ENCODE data around the gene TMEM170A.
"Not testable (repeated sequence)": the region's sequence is repeated elsewhere in the genome, so short reads cannot be mapped to it uniquely, and the experiment has no call there.

TMEM170A gene

DNA sequence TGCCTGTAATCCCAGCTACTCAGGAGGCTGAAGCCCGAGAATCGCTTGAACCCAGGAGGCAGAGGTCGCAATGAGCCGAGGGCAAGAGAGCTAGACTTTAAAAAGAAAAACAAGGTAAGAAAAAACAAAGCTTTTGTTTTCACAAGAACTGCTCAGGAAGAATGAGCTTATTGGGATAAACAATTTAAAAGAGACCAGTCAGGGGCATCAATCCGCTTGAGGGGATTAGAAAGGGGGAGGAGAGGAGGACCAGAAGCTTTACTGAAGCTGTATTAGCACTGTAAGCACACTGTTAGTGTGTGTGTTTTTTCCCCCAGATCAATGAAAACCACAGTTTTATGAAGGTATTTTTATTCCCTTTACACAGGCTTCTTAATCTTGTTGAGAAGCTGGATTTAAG, 8.8 kb downstream of the TMEM170A start:
- DNase-seq (ENCODE audit: low read depth in 2 of 2) = no peak

DNA sequence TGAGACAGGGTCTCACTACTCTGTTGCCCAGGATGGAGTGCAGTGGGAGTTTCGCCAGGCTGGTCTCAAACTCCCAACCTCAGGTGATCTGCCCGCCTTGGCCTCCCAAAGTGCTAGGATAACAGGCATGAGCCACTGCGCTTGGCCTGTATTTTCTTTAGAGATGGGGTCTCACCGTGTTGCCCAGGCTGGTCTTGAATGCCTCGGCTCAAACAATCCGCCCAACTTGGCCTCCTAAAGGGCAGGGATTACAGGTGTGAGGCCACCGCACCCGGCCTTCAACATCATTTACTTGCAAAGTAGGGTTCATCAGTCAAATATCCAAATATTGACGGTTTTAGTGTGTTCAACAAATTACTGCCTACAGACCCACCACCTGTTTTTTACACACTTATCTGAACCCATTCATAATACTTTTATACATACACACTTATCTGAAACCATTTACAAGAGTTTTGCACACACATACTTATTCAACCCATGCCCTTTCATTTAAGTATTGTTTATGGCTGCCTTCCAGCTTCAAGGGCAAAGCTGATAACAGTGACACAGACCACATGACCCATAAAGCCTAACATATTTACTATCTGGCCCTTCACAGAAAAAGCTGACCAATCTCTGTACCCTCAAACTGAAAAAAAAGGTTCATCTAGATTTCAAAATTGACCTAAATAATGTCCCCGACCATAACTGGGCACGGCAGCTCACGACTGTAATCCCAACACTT, 11.9 kb downstream of the TMEM170A start:
- DNase-seq (ENCODE audit: low read depth in 2 of 2) = no peak

DNA sequence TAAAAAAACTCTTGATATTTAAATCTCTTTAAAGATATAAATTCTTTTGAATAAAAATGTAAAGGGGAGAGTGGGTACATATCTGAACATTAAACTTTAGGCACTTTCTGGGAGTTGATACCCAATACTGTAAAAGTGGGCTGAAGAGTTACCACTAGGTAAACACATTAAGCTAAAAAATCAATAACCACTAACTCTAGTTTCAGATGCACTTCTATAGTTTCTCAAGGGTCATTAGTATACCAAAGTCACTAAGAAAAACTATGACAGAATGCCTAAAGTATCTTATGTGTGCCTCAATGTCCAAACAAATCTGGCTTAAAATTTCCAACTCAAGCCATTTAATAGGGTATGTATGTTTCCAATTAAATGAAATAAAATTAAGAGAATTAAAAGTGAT, 18.1 kb downstream of the TMEM170A start:
- no peak for DNase-seq (ENCODE audit: low read depth in 2 of 2)

DNA sequence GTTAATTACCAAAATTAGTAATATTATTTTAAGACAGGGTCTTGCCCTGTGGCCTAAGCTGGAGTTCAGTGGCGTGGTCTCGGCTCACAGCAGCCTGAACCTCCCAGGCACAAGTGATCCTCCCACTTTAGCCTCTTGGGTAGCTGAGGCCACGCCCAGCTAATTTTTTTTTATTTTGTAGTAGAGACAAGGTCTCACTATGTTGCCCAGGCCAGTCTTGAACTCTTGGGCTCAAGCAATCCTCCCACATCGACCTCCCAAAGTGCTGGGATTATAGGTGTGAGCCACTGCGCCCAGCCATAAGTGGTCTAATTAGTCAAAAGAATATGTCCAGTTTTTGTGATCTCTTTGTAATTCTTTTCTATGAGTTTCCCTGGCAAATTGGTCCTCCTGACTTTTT, 19.2 kb downstream of the TMEM170A start:
- no peak for DNase-seq (ENCODE audit: low read depth in 2 of 2)

DNA sequence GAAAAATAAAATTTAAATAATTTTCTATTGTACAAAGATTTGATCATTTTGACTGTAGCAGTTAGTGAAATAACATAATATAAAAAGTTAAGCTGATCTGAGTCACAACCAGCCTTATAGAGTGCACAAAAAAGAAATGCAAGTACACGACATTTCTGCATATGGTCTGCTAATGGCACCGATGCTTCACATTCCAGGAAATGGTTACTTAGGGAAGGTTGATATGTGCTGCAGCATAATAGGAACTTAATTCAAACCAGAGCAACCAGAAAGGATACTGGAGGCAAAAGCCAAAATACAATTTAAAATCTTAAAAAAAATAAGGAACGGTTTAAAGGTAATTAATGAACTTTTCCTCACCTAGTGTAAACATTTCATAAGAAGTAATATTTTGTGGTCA, 21.2 kb downstream of the TMEM170A start:
- no peak for DNase-seq (ENCODE audit: low read depth in 2 of 2)

DNA sequence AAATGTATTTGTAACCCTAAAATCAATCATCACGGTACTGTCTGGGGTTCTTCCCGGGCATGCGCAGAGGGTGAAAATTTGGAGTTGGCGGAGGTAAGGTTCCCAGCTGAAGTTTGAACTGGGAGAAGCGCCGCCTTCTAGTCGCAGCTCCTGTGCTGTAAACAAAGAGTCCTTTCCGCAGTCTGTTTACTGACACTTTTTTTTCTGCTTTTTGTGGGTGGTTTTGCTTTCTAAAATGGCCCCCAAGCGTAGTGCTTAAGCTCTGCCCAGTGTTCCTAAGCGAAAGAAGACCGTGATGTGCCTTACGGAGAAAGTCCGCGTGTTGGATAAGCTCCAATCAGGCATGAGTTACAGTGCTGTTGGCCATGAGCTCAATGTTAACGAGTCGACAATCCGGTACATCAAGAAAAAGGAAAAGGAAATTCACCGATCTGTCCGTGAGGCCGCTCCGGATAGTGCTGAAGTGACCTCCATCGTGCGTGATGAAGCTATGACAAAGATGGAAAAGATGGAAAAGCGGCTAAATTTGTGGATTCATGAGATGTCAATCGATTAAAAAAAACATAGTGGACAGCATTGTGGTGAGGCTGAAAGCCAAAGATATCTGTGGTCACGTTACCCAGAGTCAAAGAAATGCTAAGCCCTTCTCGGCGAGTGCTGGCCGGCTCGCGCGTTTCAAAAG, 30.6 kb downstream of the TMEM170A start:
- no peak for DNase-seq (ENCODE audit: low read depth in 2 of 2)

DNA sequence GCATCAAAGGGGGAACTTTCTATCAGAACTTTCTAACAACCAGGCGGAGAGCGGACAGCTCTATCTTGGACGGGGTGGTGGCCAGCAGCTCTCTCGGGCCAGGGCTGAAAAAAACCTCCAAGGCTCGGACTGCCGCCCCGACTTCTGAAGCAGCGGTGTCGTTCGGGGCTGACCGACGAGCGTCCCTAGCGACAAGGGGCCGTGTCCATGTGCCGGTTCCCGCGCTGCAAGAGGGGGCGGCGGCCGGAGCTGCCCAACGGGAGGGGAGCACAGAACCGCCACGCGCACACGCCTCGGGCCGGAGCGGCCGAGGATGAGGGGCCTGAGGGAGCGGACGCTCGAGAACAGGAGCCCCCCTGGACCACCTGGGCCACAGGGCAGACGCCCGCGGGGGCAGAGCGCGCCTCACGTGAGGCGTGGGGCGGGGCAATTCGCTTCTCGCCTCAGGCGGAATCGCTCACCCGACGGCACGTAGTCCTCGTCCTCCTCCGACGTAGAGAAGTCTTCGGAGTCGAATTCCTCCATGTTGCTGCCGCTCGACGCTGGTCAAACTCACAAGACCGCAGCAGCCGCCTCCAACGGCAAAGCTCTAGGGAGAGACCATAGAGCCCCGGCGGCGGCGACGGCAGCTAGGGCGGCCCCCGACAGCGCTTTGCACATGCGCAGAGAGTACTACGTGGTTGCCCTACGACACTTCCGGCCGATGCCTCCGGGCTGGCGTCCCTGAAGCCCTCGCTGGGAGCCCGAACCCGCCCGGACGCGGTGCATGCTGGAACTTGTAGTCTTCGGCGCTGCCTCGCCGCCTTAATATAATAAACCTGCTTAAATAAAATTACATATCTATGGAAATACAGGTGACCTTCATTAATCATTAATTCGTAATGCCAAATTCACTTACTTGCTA, 31.4 kb downstream of the TMEM170A start, which contains the start of gene CFDP1:
Gene CFDP1 (minus strand): TSS at position 676 of the 904 bp plus-strand sequence. CDS start 151 bp downstream, at position 525.
- DNase-seq (ENCODE audit: low read depth in 2 of 2) = peak; percentile 90 to 94

DNA sequence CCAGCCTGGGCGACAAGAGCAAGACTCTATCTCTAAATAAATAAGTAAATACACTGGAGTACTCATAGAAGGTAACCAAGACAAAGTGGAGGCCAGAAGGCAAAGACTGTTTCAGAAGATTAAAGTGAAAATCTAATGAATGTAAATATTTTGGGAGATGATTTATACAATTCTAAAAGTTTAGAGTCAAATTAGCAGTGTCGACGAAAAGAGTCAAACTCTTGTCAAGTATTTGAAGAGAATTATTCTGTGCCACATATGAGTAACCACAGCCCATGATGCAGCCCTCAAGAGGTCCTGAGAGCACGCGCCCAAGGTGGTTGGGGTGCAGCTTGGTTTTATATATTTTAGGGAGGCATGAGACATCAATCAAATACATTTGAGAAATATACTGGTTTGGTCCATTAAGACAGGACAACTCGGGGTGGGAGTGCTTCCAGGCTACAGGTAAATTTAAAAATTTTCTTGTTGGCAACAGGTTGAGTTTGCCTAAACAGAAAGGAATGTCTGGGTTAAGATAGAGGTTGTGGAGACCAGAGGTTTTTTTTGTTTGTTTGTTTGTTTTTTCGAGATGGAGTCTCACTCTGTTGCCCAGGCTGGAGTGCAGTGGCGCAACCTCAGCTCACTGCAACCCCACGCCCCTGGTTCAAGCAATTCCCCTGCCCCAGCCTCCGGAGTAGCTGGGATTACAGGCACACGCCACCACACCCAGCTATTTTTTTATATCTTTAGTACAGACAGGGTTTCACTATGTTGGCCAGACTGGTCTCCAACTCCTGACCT, 34.7 kb downstream of the TMEM170A start:
- DNase-seq (ENCODE audit: low read depth in 2 of 2) = no peak

DNA sequence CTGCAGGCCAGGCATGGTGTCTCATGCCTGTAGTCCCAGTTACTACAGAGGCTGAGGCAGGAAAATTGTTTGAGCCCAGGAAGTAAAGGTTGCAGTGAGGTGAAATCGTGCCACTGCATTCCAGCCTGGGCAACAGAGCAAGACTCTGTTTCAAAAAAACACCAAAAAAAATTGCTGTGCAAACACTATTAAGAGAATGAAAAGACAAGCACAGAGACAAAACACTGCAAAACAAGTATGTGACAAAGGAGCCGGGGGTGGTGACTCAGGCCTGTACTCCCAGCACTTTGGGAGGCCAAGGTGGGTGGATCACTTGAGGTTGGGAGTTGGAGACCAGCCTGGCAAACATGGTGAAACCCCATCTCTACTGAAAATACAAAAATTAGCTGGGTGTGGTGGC, 38.0 kb downstream of the TMEM170A start:
- not testable (repeated sequence) for DNase-seq (ENCODE audit: low read depth in 2 of 2)

DNA sequence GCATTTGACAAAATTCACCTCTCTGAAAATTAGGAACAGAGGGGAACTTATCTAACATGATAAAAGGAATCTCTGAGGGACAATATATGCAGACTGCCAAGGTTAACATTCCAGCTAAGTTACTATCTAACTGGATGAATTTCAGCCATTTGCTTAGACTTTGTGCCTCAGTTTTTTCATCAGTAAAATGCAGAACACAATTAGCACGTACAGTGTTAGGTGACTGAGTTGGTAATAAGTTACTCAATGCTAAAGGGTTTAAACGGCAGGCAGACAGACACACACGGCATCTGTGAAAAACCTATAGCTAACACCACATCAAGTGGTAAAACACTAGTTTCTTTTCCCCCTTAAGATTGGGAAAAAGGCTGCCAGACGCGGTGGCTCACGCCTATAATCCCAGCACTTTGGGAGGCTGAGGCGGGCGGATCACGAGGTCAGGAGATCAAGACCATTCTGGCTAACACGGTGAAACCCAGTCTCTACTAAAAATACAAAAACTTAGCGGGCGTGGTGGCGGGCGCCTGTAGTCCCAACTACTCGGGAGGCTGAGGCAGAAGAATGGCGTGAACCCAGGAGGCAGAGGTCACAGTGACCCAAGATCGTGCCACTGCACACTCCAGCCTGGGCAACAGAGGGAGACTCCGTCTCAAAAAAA, 40.3 kb downstream of the TMEM170A start:
- DNase-seq (ENCODE audit: low read depth in 2 of 2) = not testable (repeated sequence)

DNA sequence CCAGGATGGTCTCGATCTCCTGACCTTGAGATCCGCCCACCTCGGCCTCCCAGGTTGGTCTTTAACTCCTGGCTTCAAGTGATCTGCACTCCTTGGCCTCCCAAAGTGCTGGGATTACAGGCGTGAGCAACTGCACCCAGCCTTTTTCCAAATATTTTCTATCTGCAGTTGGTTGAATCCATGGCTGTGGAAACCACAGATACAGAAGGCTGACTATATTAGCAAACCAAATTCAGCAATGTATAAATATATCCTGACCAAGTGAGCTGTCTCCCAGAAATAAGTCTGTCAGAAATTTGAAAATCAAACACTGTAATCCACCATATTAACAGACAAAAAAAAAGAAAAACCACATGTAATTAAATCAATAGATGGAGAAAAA, 40.8 kb downstream of the TMEM170A start:
- no peak for DNase-seq (ENCODE audit: low read depth in 2 of 2)

DNA sequence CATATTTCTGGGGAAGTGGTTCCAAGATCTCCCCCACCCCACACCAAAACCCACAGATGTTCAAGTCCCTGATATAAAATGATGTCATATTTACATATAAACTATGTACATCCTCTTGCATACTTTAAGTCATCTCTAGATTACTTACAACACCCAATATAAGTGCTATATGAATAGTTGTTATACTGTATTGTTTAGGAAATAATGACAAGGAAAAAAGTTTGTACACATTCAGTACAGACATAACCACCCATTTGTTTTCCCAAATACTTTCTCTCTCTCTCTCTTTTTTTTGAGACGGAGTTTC, 42.7 kb downstream of the TMEM170A start:
- no peak for DNase-seq (ENCODE audit: low read depth in 2 of 2)

DNA sequence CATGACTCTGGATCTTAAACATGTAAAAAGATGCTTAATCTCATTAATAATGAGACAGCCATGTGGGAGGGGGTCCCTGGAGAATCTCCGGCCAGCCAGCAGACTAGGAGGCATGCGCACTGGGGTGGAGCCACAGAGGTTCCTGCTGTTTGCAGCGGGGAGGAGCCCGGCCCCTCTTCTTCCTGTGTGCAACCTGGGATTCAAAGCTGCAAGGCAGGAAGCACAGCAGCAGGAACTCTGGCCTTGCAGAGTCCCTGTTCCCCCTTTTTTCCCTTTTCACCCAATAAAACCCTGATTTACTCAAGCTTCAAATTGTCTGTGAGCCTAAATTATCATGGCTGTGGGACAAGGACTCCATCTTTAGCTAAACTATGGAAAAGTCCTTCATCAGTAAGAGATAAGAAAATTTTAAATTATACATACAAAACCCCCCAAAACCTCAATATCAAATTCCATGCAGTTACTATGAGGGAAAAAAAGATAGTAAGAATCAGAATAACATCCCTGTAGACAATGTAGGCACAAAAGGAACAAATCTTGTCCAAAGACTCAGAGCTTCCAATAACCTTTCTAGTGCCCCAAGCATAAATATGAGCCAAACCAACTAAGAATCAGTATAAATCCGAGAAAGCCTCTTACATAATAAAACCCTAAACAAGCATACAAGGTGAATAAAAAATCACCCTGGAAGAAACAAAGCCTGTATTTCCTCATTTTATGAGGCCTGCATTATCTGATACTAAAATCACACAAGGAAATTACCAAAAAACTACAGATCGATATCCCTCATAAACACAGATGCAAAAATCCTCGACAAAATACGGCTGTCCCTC, 43.3 kb downstream of the TMEM170A start:
- DNase-seq (ENCODE audit: low read depth in 2 of 2) = no peak

DNA sequence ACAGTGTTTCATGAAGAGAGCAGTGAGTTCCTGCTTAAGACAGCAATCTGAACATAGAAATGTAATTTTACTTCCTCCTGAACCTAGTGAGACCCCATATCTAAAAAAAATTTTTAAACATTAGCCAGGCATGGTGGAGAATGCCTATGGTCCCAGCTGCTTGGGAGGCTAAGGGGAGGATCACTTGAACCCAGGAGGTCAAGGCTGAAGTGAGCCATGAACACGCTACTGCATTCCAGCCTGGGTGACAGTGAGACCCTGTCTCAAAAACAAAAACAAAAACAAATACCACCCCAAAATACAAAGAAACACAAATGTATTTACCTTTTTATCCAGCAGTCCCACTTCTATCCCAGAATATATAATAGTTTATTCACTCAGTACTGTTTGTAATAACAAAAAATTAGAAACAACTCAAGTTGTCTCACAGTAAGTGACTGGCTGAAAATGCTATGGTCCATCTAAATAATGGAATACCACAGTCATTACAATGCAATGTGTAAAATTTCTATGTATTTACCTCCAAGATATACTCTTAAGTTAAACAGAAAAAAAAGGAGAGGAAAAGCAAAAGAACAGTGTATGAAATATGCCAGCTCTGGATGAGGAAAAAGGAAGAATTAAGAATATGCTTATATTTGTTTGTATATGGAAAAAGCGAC, 47.5 kb downstream of the TMEM170A start:
- DNase-seq (ENCODE audit: low read depth in 2 of 2) = no peak

DNA sequence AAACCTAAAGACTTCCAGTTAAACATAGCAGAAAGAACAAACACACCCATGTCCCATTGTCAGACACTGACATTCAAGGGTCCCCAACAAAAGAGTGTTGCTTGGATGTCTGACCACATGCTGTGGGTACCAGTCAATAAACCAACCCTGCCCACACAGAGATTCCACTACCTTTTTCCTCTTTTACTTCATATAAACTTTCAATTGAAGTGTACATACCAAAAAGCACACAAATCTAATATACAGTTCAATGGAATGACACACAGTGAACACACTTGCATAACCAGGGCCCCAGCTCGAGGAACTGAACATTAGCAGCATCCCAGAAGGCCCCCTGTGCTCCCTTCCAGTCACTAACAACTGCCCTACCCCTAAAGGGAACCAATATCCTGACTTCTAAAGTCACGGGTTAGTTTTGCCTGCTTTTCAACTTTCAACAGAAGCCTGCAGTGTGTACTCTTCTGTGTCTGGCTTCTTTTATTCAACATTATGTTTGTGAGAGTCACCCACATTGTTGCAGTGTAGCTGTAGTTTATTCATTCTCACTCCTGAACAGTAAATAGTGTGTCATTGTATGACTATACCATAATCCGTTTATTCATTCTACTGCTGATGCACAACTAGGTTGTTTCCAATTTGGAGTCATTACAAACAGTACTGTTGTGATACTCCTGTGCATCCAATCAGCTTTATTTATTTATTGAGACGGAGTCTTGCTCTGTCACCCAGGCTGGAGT, 49.2 kb downstream of the TMEM170A start:
- DNase-seq (ENCODE audit: low read depth in 2 of 2) = no peak

DNA sequence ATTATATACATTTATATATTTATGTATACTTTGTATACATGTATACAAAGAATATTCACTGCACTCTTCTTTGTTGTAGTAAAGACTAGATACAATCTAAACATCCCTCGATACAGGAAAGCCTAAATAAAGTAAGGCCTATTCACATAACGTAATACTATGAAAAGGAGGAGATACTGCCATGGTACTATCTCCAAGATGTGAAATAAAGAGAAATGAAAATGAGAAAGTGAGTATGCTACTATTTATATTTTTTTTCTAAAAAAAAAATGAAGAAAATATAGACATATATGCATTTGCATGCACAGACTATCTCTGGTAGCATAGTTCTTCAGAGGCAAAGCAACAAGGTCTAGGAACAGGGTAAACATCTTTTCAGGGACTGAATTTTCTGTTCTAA, 50.5 kb downstream of the TMEM170A start:
- no peak for DNase-seq (ENCODE audit: low read depth in 2 of 2)

DNA sequence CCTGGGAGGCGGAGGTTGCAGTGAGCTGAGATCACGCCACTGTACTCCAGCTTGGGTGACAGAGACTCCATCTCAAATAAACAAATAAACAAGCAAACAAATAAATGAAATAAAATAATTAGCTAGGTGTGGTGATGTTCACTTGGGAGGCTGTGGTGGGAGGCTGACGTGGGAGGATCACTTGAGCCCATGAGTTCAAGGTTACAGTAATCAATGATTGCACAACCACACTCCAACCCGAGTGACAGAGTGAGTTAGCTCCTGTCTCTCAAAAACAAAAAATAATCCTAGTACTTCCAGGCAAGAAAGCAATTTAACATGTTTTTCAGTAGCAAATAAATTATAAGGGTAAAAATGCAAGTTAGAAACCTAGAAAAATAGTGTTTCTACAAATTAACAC, 57.5 kb downstream of the TMEM170A start:
- DNase-seq (ENCODE audit: low read depth in 2 of 2) = no peak

DNA sequence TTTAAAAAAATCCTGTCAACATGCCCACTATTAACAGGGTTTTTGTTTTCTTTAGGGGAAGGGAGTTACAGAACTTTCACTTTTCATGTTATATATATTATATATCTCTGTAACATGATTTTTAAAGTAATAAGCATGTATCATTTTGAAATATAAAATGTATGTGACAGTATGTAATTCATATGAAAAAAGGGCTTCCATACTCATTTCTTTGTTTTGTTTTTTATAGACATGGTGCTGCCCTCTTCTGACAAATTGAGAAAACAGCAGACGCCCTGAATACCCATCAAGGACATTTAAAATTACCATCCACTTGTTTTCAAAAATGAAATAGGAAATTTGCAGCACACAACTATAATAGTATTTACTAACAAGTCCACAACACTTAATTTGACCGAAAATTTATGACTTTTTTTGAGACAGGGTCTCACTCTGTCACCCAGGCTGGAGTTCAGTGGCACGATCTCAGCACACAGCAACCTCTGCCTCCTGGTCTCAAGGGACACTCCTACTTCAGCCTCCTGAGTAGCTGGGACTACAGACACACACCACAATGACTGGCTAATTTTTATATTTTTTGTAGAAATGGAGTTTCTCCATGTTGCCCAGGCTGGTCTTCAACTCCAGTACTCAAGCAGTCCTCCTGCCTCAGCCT, 61.5 kb downstream of the TMEM170A start:
- no peak for DNase-seq (ENCODE audit: low read depth in 2 of 2)

All from stimulated activated CD8-positive, alpha-beta memory T cell treated with anti-CD3 and anti-CD28 coated beads, Interleukin-7, amount 100 ng/mL, for 4 hours (primary cell).